RWPE2 (cell line): ENCODE data around the gene TIMD4.
A peak's percentile ranks its signal among the peaks of the same experiment; 100 is the strongest.
"Not testable (repeated sequence)": the region's sequence is repeated elsewhere in the genome, so short reads cannot be mapped to it uniquely, and the experiment has no call there.

Experiments used
- ATAC-seq: fragments of 200-7000 bp; cut with Tn5 transposase; 3 replicates; pipeline ENCODE4 v1.9.1; 2021; ENCODE audit warnings: low read depth
- DNase-seq: peaks from one replicate; pipeline ENCODE4 v3.0.0-alpha.2; 2020; ENCODE audit warnings: low spot score
- H3K27ac ChIP-seq: fragments of 450-650 bp; 2 replicates; pipeline ENCODE4 v1.5.1; 2017; ENCODE audit warnings: mild to moderate bottlenecking; ENCODE audit not compliant: poor library complexity, severe bottlenecking
- H3K27me3 ChIP-seq: fragments of 250-450 bp; sonication (Bioruptor Pico); 2 replicates; pipeline ENCODE4 v1.5.1; 2021; ENCODE audit warnings: mild to moderate bottlenecking, moderate library complexity; ENCODE audit not compliant: insufficient read depth, poor library complexity, severe bottlenecking
- H3K36me3 ChIP-seq: fragments of 250-450 bp; sonication (Bioruptor Pico); 2 replicates; pipeline ENCODE4 v1.5.1; 2020; ENCODE audit warnings: low read depth, mild to moderate bottlenecking, moderate library complexity
- H3K4me1 ChIP-seq: fragments of 250-450 bp; sonication (Bioruptor Pico); 2 replicates; pipeline ENCODE4 v1.5.1; 2021; ENCODE audit warnings: mild to moderate bottlenecking, moderate library complexity; ENCODE audit not compliant: insufficient read depth, poor library complexity, severe bottlenecking
- H3K4me3 ChIP-seq: fragments of 250-450 bp; sonication (Bioruptor Pico); 2 replicates; pipeline ENCODE4 v1.5.1; 2021; ENCODE audit warnings: mild to moderate bottlenecking, moderate library complexity; ENCODE audit not compliant: severe bottlenecking
- H3K9me3 ChIP-seq: fragments of 250-450 bp; sonication (Bioruptor Pico); 2 replicates; pipeline ENCODE4 v1.5.1; 2021; ENCODE audit warnings: mild to moderate bottlenecking, moderate library complexity; ENCODE audit not compliant: severe bottlenecking
- TF ChIP-seq, protein P1 (sequence below): fragments of 450-650 bp; IDR thresholded peaks from one replicate; pipeline ENCODE4 v1.5.1; 2017; ENCODE audit warnings: mild to moderate bottlenecking, moderate library complexity; ENCODE audit not compliant: poor library complexity, severe bottlenecking

TIMD4 gene

GRCh38 chr5:156942064-156942463 is 21.0 kb downstream of the TIMD4 start:
- peaks cover 3% of the 10 kb centered on the region for H3K9me3 ChIP-seq
- H3K4me3 ChIP-seq, result no peak overlapping the region
- no peak overlapping the region for H3K27ac ChIP-seq
- no peaks in the 10 kb centered on the region for H3K4me1 ChIP-seq
- H3K27me3 ChIP-seq, result no peaks in the 10 kb centered on the region
- H3K36me3 ChIP-seq, result no peaks in the 10 kb centered on the region
- ATAC-seq (no peak), DNase-seq (no peak)
- TF ChIP-seq, protein P1, sequence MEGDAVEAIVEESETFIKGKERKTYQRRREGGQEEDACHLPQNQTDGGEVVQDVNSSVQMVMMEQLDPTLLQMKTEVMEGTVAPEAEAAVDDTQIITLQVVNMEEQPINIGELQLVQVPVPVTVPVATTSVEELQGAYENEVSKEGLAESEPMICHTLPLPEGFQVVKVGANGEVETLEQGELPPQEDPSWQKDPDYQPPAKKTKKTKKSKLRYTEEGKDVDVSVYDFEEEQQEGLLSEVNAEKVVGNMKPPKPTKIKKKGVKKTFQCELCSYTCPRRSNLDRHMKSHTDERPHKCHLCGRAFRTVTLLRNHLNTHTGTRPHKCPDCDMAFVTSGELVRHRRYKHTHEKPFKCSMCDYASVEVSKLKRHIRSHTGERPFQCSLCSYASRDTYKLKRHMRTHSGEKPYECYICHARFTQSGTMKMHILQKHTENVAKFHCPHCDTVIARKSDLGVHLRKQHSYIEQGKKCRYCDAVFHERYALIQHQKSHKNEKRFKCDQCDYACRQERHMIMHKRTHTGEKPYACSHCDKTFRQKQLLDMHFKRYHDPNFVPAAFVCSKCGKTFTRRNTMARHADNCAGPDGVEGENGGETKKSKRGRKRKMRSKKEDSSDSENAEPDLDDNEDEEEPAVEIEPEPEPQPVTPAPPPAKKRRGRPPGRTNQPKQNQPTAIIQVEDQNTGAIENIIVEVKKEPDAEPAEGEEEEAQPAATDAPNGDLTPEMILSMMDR, result no peak

DNA sequence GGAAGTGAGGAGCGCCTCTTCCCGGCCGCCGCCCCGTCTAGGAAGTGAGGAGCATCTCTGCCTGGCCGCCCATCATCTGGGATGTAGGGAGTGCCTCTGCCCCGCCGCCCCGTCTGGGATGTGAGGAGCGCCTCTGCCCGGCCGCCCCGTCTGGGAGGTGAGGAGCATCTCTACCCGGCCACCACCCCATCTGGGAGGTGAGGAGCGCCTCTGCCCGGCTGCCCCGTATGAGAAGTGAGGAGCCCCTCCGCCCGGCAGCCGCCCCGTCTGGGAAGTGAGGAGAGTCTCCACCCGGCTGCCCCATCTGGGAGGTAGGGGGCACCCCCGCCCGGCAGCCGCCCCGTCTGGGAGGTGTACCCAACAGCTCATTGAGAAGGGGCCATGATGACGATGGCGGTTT is 22.6 kb downstream of the TIMD4 start:
- DNase-seq, H3K27me3 ChIP-seq, H3K4me3 ChIP-seq, H3K4me1 ChIP-seq, H3K27ac ChIP-seq, H3K9me3 ChIP-seq, H3K36me3 ChIP-seq, ATAC-seq: not testable (repeated sequence)

DNA sequence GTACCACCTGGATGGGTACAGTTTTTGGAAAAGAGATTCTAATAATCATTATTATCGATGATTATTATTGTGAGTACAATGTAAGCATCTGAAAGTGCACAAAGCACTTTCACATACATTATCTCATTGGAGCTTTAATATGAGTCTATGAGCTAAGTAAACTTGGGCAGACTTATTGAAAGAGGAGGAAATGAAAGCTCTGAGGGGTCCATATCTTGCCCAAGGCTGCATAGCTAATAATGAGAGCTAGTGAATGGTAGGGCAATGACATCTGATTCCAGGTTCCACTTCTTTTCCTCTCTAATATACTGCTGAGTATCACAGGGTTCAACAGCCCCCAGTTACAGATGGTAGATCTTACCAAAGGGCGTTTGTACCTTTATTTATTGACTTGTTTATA is 26.1 kb downstream of the TIMD4 start:
- Histone ChIP-seq H3K27ac (no peak overlapping the region), H3K9me3 (no peaks in the 10 kb centered on the region), H3K27me3 (no peaks in the 10 kb centered on the region), H3K4me1 (no peaks in the 10 kb centered on the region), H3K36me3 (no peaks in the 10 kb centered on the region), H3K4me3 (no peak overlapping the region)
- DNase-seq (no peak), ATAC-seq (no peak)
- TF ChIP-seq, protein P1, result no peak

DNA sequence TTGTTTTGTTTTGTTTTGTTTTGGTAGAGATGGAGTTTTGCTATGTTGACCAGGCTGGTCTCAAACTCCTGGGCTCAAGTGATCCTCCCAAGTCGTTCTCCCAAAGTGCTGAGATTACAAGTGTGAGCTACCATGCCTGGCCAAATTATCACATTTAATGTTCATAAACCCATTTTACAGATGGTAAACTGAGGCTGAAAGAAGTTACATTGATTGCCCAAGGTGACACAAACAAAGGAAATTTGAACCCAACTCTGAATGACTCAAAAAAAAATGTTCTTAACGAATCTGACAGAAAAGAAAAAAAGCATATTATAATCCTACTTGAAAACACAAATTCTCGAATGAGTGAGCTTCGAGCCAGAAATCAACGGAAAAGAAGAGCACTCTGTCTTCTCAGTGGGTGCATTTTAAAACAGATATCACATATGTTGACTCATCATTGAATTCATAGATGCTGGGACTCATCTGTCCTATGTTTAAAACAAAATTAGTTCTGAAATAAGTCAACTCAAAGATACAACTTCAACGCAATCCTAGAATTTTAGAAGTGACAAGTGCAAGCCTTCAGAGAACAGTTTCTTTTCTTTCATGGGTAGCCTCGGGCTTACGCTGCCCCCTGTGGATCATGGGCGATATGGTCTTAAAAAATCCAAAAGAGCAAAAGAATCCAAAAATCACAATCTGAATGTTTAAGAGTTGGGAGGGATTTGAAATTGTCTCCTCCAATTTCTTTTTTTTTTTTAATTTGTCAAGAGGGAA is 28.4 kb downstream of the TIMD4 start:
- TF ChIP-seq, protein P1, result peak; percentile 29
- ATAC-seq (no peak), DNase-seq (no peak)
- no peak overlapping the region for H3K4me3 ChIP-seq
- no peak overlapping the region for H3K27ac ChIP-seq
- no peaks in the 10 kb centered on the region for H3K9me3 ChIP-seq
- H3K36me3 ChIP-seq, result no peaks in the 10 kb centered on the region
- no peaks in the 10 kb centered on the region for H3K4me1 ChIP-seq
- H3K27me3 ChIP-seq, result no peaks in the 10 kb centered on the region

- no peaks in the 10 kb centered on the region for H3K36me3 ChIP-seq
- ATAC-seq, result no peak
These were observed 33.6 kb downstream of the TIMD4 start for GRCh38 chr5:156929366-156929948.

More at GRCh38 chr5:156929366-156929948, 33.6 kb downstream of the TIMD4 start:
- Histone ChIP-seq H3K27me3 (no peaks in the 10 kb centered on the region), H3K9me3 (no peaks in the 10 kb centered on the region), H3K27ac (no peak overlapping the region), H3K4me1 (no peaks in the 10 kb centered on the region), H3K4me3 (no peak overlapping the region)
- DNase-seq, result no peak
- TF ChIP-seq, protein P1, result no peak
